ENCODE measurements around the gene TTLL10. TPM values are rescaled to one million over a fixed set of nuclear protein-coding genes. Genes with fewer than 3 reads are reported as not detected.

The TTLL10 gene
- not detected for total RNA-seq

- no peaks in the 10 kb centered on the region for H3K9me3 Mint-ChIP-seq
- no peak within 1 kb of the TSS for H3K4me3 Mint-ChIP-seq
- DNase-seq, result no peak
- peaks cover 12% of the 10 kb centered on the region for H3K27me3 Mint-ChIP-seq (ENCODE audit: low read depth)
- H3K36me3 Mint-ChIP-seq (ENCODE audit: insufficient read depth), result no peaks in the 10 kb centered on the region
- ATAC-seq, result peak; percentile 38 to 48
- H3K4me1 Mint-ChIP-seq (ENCODE audit: low read depth), result peaks cover 23% of the 10 kb centered on the region
Observed at GRCh38 chr1:1173793-1174415, at the start of gene TTLL10. Gene TTLL10, plus strand, starts transcription at chr1:1173880. Its CDS starts 5,336 bp downstream, at chr1:1179216.

GRCh38 chr1:1124508-1124785 lies 49.2 kb upstream of the TTLL10 start:
- no peak overlapping the region for H3K4me3 Mint-ChIP-seq
- no peaks in the 10 kb centered on the region for H3K36me3 Mint-ChIP-seq (ENCODE audit: insufficient read depth)
- no peak for ATAC-seq
- H3K4me1 Mint-ChIP-seq (ENCODE audit: low read depth), result peaks cover 5% of the 10 kb centered on the region
- DNase-seq, result no peak
- no peaks in the 10 kb centered on the region for H3K27me3 Mint-ChIP-seq (ENCODE audit: low read depth)
- H3K9me3 Mint-ChIP-seq, result no peaks in the 10 kb centered on the region

- Mint-ChIP-seq H3K36me3 (ENCODE audit: insufficient read depth) (no peaks in the 10 kb centered on the region), H3K4me3 (no peak overlapping the region), H3K9me3 (no peaks in the 10 kb centered on the region), H3K27me3 (ENCODE audit: low read depth) (no peaks in the 10 kb centered on the region), H3K4me1 (ENCODE audit: low read depth) (peaks cover 5% of the 10 kb centered on the region)
- ATAC-seq (no peak), DNase-seq (no peak)
Observed at GRCh38 chr1:1124786-1125642, 48.7 kb upstream of the TTLL10 start.

- Mint-ChIP-seq H3K9me3 (no peaks in the 10 kb centered on the region), H3K4me1 (ENCODE audit: low read depth) (peaks cover 5% of the 10 kb centered on the region), H3K4me3 (no peak overlapping the region), H3K36me3 (ENCODE audit: insufficient read depth) (no peaks in the 10 kb centered on the region), H3K27me3 (ENCODE audit: low read depth) (no peaks in the 10 kb centered on the region)
- no peak for DNase-seq
- no peak for ATAC-seq
Observed at GRCh38 chr1:1125945-1126344, 47.7 kb upstream of the TTLL10 start.

- ATAC-seq (no peak), DNase-seq (no peak)
- H3K4me1 Mint-ChIP-seq (ENCODE audit: low read depth), result peaks cover 5% of the 10 kb centered on the region
- no peak overlapping the region for H3K4me3 Mint-ChIP-seq
- H3K9me3 Mint-ChIP-seq, result no peaks in the 10 kb centered on the region
- no peaks in the 10 kb centered on the region for H3K27me3 Mint-ChIP-seq (ENCODE audit: low read depth)
- no peaks in the 10 kb centered on the region for H3K36me3 Mint-ChIP-seq (ENCODE audit: insufficient read depth)
Observed at GRCh38 chr1:1127551-1128451, 45.9 kb upstream of the TTLL10 start.

- no peaks in the 10 kb centered on the region for H3K9me3 Mint-ChIP-seq
Observed at GRCh38 chr1:1128454-1129139, 45.1 kb upstream of the TTLL10 start.

GRCh38 chr1:1129381-1129821 lies 44.3 kb upstream of the TTLL10 start:
- DNase-seq (no peak), ATAC-seq (no peak)
- Mint-ChIP-seq H3K27me3 (ENCODE audit: low read depth) (no peaks in the 10 kb centered on the region), H3K4me3 (no peak overlapping the region), H3K9me3 (no peaks in the 10 kb centered on the region), H3K4me1 (ENCODE audit: low read depth) (no peaks in the 10 kb centered on the region), H3K36me3 (ENCODE audit: insufficient read depth) (no peaks in the 10 kb centered on the region)

More at GRCh38 chr1:1128454-1129139, 45.1 kb upstream of the TTLL10 start:
- no peak for ATAC-seq
- Mint-ChIP-seq H3K4me3 (no peak overlapping the region), H3K36me3 (ENCODE audit: insufficient read depth) (no peaks in the 10 kb centered on the region), H3K27me3 (ENCODE audit: low read depth) (no peaks in the 10 kb centered on the region), H3K4me1 (ENCODE audit: low read depth) (peaks cover 3% of the 10 kb centered on the region)
- DNase-seq, result no peak

- Mint-ChIP-seq H3K9me3 (no peaks in the 10 kb centered on the region), H3K4me3 (no peak overlapping the region), H3K4me1 (ENCODE audit: low read depth) (no peaks in the 10 kb centered on the region), H3K36me3 (ENCODE audit: insufficient read depth) (no peaks in the 10 kb centered on the region), H3K27me3 (ENCODE audit: low read depth) (no peaks in the 10 kb centered on the region)
- DNase-seq (no peak), ATAC-seq (no peak)
Observed at GRCh38 chr1:1130206-1131120, 43.2 kb upstream of the TTLL10 start.

GRCh38 chr1:1132042-1132950 lies 41.4 kb upstream of the TTLL10 start:
- Mint-ChIP-seq H3K4me1 (ENCODE audit: low read depth) (peaks cover under 1% of the 10 kb centered on the region), H3K9me3 (no peaks in the 10 kb centered on the region)

GRCh38 chr1:1132956-1133750 lies 40.5 kb upstream of the TTLL10 start:
- DNase-seq (no peak), ATAC-seq (no peak)
- Mint-ChIP-seq H3K36me3 (ENCODE audit: insufficient read depth) (no peaks in the 10 kb centered on the region), H3K4me3 (no peak overlapping the region), H3K27me3 (ENCODE audit: low read depth) (no peaks in the 10 kb centered on the region), H3K9me3 (no peaks in the 10 kb centered on the region), H3K4me1 (ENCODE audit: low read depth) (peaks cover 5% of the 10 kb centered on the region)

More at GRCh38 chr1:1132042-1132950, 41.4 kb upstream of the TTLL10 start:
- H3K4me3 Mint-ChIP-seq, result no peak overlapping the region
- no peaks in the 10 kb centered on the region for H3K36me3 Mint-ChIP-seq (ENCODE audit: insufficient read depth)
- H3K27me3 Mint-ChIP-seq (ENCODE audit: low read depth), result no peaks in the 10 kb centered on the region
- ATAC-seq (no peak), DNase-seq (no peak)

- ATAC-seq (no peak), DNase-seq (no peak)
- H3K4me1 Mint-ChIP-seq (ENCODE audit: low read depth), result peaks cover 10% of the 10 kb centered on the region
- no peaks in the 10 kb centered on the region for H3K9me3 Mint-ChIP-seq
- H3K36me3 Mint-ChIP-seq (ENCODE audit: insufficient read depth), result no peaks in the 10 kb centered on the region
- H3K27me3 Mint-ChIP-seq (ENCODE audit: low read depth), result no peaks in the 10 kb centered on the region
- no peak overlapping the region for H3K4me3 Mint-ChIP-seq
Observed at GRCh38 chr1:1134300-1134970, 39.2 kb upstream of the TTLL10 start.
